RWPE2 (cell line): ENCODE measurements around the gene TPMT.
"Not testable (repeated sequence)": the region's sequence is repeated elsewhere in the genome, so short reads cannot be mapped to it uniquely, and the experiment has no call there.

Experiments
- ATAC-seq: fragments of 200-7000 bp; cut with Tn5 transposase; 3 replicates; pipeline ENCODE4 v1.9.1; 2021; ENCODE audit warnings: low read depth
- DNase-seq: peaks from one replicate; pipeline ENCODE4 v3.0.0-alpha.2; 2020; ENCODE audit warnings: low spot score
- H3K27ac ChIP-seq: fragments of 450-650 bp; 2 replicates; pipeline ENCODE4 v1.5.1; 2017; ENCODE audit warnings: mild to moderate bottlenecking; ENCODE audit not compliant: poor library complexity, severe bottlenecking
- H3K27me3 ChIP-seq: fragments of 250-450 bp; sonication (Bioruptor Pico); 2 replicates; pipeline ENCODE4 v1.5.1; 2021; ENCODE audit warnings: mild to moderate bottlenecking, moderate library complexity; ENCODE audit not compliant: insufficient read depth, poor library complexity, severe bottlenecking
- H3K36me3 ChIP-seq: fragments of 250-450 bp; sonication (Bioruptor Pico); 2 replicates; pipeline ENCODE4 v1.5.1; 2020; ENCODE audit warnings: low read depth, mild to moderate bottlenecking, moderate library complexity
- H3K4me1 ChIP-seq: fragments of 250-450 bp; sonication (Bioruptor Pico); 2 replicates; pipeline ENCODE4 v1.5.1; 2021; ENCODE audit warnings: mild to moderate bottlenecking, moderate library complexity; ENCODE audit not compliant: insufficient read depth, poor library complexity, severe bottlenecking
- H3K4me3 ChIP-seq: fragments of 250-450 bp; sonication (Bioruptor Pico); 2 replicates; pipeline ENCODE4 v1.5.1; 2021; ENCODE audit warnings: mild to moderate bottlenecking, moderate library complexity; ENCODE audit not compliant: severe bottlenecking
- H3K9me3 ChIP-seq: fragments of 250-450 bp; sonication (Bioruptor Pico); 2 replicates; pipeline ENCODE4 v1.5.1; 2021; ENCODE audit warnings: mild to moderate bottlenecking, moderate library complexity; ENCODE audit not compliant: severe bottlenecking
- TF ChIP-seq, protein P1 (sequence below): fragments of 450-650 bp; IDR thresholded peaks from one replicate; pipeline ENCODE4 v1.5.1; 2017; ENCODE audit warnings: mild to moderate bottlenecking, moderate library complexity; ENCODE audit not compliant: poor library complexity, severe bottlenecking

TPMT gene

DNA sequence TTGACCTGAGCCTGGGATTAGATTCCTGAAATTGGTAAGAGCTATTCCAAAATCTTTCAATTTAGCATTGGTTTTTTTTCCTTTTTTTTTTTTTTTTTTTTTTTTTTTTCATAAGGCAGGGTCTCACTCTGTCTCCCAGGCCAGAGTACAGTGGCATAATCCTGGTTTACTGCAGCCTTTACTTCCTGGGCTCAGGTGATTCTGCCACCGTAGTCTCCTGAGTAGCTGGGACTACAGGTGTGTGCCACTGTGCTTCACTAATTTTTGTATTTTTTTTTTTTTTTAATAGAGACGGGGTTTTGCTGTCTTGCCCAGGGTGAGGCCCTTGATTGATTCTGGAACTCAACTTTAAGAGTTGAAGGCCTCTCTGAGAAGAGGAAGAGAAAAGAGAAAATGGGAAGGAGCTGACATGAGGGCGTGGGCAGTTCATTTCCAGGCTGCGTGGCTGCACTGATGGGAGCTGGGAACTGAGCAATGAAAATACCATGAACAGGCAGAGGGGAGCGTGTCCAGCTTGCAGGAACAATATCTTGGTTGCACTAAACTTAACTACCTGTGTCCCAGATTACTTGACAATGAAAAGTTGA lies 25.0 kb upstream of the TPMT start:
- ATAC-seq: no peak
- H3K4me3 ChIP-seq: no peak overlapping the region
- TF ChIP-seq, protein P1, sequence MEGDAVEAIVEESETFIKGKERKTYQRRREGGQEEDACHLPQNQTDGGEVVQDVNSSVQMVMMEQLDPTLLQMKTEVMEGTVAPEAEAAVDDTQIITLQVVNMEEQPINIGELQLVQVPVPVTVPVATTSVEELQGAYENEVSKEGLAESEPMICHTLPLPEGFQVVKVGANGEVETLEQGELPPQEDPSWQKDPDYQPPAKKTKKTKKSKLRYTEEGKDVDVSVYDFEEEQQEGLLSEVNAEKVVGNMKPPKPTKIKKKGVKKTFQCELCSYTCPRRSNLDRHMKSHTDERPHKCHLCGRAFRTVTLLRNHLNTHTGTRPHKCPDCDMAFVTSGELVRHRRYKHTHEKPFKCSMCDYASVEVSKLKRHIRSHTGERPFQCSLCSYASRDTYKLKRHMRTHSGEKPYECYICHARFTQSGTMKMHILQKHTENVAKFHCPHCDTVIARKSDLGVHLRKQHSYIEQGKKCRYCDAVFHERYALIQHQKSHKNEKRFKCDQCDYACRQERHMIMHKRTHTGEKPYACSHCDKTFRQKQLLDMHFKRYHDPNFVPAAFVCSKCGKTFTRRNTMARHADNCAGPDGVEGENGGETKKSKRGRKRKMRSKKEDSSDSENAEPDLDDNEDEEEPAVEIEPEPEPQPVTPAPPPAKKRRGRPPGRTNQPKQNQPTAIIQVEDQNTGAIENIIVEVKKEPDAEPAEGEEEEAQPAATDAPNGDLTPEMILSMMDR: no peak
- H3K9me3 ChIP-seq: no peaks in the 10 kb centered on the region
- H3K27me3 ChIP-seq: no peaks in the 10 kb centered on the region
- DNase-seq: no peak
- H3K4me1 ChIP-seq: no peaks in the 10 kb centered on the region
- no peak overlapping the region for H3K27ac ChIP-seq
- H3K36me3 ChIP-seq: 0 out of 2 replicates have a peak, but pooled peaks cover 5% of the 10 kb centered on the region

DNA sequence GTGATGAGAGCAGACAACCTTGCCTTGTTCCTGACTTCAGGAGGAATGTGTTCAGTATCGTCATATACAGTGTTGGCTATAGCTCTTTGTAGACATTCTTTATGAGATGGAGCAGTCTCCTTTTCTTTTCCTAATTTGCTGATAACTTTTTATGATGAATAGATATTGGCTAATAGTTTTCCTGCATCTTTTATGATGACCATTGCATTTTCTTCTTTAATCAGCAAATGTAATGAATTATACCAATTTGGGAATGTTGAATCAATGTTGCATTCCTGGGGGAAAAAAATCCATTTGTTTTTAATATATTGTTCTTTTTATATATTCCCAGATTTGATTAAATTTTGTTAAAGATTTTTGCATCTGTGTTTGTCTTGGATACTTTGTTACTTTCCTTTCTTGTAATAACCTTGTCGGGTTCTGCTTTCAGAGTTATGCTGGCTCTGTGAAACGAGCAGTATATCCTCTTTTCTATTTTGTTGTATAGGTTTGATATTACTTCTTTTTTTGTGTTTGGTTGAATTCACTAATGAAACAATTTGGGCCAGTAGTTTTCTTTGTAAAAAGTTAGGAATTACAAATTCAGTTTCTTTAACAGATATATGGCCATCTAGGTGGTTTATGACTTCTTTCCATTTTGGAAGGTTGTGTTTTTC lies 24.2 kb upstream of the TPMT start:
- Histone ChIP-seq H3K27ac (no peak overlapping the region), H3K27me3 (no peaks in the 10 kb centered on the region), H3K36me3 (peaks cover 7% of the 10 kb centered on the region; the same call in 1 of the 2 replicates), H3K9me3 (no peaks in the 10 kb centered on the region), H3K4me3 (no peak overlapping the region), H3K4me1 (no peaks in the 10 kb centered on the region)
- ATAC-seq: no peak
- TF ChIP-seq, protein P1: no peak
- no peak for DNase-seq

DNA sequence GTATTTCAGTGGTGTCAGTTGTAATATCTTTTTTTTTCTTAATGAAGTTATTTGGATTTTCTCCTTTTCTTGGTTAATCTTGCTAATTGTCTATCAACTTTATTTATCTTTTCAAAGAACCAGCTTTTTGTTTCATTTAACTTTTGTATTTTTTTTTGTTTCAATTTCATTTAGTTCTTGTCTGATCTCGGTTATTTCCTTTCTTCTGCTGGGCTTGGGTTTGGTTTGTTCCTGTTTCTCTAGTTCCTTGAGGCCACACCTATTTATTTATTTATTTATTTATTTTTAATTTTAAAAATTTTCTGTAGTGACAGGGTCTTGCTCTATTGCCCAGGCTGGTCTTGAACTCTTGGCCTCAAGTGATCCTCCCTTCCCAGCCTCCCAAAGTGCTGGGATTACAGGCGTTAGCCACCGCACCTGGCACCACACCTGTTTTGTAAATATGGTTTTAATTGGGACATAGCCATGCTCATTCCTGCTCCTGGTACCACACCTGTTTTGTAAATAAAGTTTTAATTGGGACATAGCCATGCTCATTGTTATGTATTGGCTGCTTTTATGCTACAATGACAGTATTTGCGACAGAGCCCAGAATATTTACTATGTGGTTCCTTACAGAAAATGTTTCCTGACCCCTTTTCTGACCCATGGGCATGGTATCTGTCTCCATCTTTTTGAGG lies 22.5 kb upstream of the TPMT start:
- ATAC-seq (no peak), DNase-seq (no peak)
- no peaks in the 10 kb centered on the region for H3K9me3 ChIP-seq
- H3K4me3 ChIP-seq: no peak overlapping the region
- H3K36me3 ChIP-seq: peaks cover 18% of the 10 kb centered on the region; the same call in 1 of the 2 replicates
- no peak overlapping the region for H3K27ac ChIP-seq
- no peaks in the 10 kb centered on the region for H3K27me3 ChIP-seq
- H3K4me1 ChIP-seq: no peaks in the 10 kb centered on the region
- TF ChIP-seq, protein P1: no peak

- not testable (repeated sequence) for ATAC-seq, H3K4me3 ChIP-seq, H3K9me3 ChIP-seq, H3K27ac ChIP-seq, H3K4me1 ChIP-seq, H3K27me3 ChIP-seq, DNase-seq
- peaks cover 23% of the 10 kb centered on the region for H3K36me3 ChIP-seq
Observed at GRCh38 chr6:18176198-18176597, 21.3 kb upstream of the TPMT start.

DNA sequence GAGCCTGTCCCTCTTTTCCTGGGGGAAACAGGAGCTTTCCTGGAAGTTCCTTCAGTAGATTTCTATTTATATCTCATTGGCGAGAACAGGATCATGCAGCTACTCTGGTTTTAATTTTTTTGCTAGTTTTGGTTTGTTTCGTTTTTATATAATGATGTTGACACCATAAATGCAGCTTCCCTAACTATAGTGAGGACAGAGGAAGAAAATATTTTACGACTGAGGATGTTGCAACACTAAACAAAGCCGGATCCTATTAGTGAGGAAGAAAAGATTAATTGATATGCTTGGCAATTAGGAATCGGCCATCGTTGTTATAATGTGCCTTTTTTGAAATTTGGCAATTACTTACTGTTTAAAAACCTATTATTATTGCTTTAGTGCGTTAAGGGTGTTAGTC lies 17.0 kb upstream of the TPMT start:
- no peak overlapping the region for H3K4me3 ChIP-seq
- DNase-seq: no peak
- TF ChIP-seq, protein P1: no peak

More for the DNA sequence above, 17.0 kb upstream of the TPMT start:
- no peak overlapping the region for H3K27ac ChIP-seq
- no peak for ATAC-seq
- H3K36me3 ChIP-seq: peaks cover 50% of the 10 kb centered on the region
- no peaks in the 10 kb centered on the region for H3K4me1 ChIP-seq
- H3K27me3 ChIP-seq: no peaks in the 10 kb centered on the region
- H3K9me3 ChIP-seq: no peaks in the 10 kb centered on the region
